Stimulated activated CD4-positive, alpha-beta T cell treated with anti-CD3 and anti-CD28 coated beads, Interleukin-2, amount 100 ng/mL, for 4 hours (primary cell): ENCODE measurements around the gene RPL10.
A peak's percentile ranks its signal among the peaks of the same experiment; 100 is the strongest.
"Not testable (repeated sequence)": the region's sequence is repeated elsewhere in the genome, so short reads cannot be mapped to it uniquely, and the experiment has no call there.

Source experiments
- DNase-seq: peaks from one replicate; pipeline ENCODE4 v3.0.0-alpha.2; 2020; ENCODE audit warnings: low read depth

The RPL10 gene

GRCh38 chrX:154378059-154378798 is 19.9 kb upstream of the RPL10 start:
- DNase-seq, result no peak

DNA sequence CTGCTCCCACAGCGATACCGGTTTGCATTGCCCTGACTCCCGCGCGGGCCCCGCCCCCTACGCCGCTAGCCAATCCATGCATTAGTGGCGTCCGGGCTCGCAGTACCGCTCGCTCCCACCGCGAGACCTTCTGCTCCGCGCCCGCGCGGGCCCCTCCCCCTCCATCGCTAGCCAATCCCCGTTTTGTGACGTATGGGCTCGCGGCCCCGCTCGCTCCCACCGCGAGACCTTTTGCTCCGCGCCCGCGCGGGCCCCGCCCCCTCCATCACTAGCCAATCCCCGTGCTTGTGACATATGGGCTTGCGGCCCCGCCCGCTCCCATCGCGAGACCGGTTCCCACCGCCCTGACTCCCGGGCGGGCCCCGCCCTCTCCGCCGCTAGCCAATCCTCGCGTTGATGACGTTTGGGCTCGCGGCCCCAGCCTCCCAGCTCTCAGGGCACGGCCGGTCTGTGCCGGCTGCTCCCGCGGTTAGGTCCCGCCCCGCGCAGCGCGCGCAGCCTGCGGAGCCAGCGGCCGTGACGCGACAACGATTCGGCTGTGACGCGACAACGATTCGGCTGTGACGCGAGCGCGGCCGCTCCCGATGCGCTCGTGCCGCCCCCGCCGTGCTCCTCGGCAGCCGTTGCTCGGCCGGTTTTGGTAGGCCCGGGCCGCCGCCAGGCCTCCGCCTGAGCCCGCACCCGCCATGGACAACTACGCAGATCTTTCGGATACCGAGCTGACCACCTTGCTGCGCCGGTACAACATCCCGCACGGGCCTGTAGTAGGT is 19.2 kb upstream of the RPL10 start, which contains the start of gene EMD:
EMD (plus strand) TSS at position 497 of the 770 bp plus-strand sequence; CDS start at position 687, 190 bp downstream.
- DNase-seq, result peak; percentile 93

DNA sequence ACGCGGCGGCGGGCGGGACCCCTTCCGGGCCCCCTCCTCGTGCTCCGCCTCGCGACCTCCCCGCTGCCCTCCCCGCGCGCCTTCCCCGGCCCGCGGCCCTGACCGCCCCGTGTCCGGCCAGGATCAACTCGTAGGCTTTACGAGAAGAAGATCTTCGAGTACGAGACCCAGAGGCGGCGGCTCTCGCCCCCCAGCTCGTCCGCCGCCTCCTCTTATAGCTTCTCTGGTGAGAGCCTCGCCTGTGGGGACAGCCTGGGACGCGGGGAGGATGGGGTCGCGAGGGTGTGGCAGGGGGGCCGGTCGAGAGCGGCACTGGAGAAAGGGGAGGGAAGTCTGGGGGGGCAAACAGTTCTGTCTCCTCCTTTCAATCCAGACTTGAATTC is 18.6 kb upstream of the RPL10 start:
- no peak for DNase-seq

- no peak for DNase-seq
Measured at GRCh38 chrX:154380153-154380552, 18.0 kb upstream of the RPL10 start.

DNA sequence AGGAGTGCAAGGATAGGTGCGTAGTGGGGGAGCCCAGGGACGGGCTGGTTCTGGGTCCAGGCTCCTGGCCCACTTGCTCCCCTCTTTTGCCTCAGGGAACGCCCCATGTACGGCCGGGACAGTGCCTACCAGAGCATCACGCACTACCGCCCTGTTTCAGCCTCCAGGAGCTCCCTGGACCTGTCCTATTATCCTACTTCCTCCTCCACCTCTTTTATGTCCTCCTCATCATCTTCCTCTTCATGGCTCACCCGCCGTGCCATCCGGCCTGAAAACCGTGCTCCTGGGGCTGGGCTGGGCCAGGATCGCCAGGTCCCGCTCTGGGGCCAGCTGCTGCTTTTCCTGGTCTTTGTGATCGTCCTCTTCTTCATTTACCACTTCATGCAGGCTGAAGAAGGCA is 17.4 kb upstream of the RPL10 start:
- DNase-seq, result no peak

DNA sequence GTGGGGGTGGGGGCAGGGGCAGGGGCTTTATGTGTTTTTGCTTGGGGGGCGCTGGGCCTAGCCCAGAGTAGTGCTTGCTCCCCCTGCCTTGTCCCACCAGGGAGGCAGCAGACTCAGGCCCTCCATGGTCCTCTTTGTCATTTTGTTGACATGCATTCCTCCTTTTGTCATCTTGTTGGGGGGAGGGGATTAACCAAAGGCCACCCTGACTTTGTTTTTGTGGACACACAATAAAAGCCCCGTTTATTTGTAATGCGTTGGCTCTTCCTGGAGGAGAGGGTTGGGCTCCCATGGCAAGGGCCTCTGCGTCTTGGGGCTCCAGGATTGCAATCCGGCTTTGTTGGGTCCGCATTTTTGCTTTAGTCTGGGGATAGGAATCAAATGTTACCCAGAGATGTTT is 16.9 kb upstream of the RPL10 start:
- no peak for DNase-seq

DNA sequence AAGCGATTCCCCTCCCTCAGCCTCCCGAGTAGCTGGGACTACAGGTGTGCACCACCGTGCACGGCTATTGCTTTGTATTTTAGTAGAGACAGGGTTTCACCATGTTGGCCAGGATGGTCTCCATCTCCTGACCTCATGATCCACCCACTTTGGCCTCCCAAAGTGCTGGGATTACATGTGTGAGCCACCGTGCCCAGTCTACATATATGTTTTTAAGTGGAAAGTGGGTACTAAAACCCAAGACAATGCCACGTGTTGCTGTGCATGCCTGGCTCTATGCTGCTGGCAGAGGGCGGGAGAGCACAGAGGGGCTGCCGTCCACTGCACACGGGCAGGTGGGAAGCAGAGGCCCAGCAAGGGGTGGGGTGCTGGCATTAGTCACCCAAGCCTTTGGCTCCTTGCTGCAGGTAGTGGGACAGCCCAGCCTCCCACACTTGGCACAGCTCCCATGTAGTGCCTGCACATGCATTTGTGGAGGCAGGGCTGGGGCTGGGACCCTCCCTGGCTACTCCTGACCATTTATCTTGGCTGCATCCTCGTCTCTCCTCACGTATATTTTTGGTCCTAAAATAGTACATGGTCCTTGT is 15.6 kb upstream of the RPL10 start:
- no peak for DNase-seq

DNA sequence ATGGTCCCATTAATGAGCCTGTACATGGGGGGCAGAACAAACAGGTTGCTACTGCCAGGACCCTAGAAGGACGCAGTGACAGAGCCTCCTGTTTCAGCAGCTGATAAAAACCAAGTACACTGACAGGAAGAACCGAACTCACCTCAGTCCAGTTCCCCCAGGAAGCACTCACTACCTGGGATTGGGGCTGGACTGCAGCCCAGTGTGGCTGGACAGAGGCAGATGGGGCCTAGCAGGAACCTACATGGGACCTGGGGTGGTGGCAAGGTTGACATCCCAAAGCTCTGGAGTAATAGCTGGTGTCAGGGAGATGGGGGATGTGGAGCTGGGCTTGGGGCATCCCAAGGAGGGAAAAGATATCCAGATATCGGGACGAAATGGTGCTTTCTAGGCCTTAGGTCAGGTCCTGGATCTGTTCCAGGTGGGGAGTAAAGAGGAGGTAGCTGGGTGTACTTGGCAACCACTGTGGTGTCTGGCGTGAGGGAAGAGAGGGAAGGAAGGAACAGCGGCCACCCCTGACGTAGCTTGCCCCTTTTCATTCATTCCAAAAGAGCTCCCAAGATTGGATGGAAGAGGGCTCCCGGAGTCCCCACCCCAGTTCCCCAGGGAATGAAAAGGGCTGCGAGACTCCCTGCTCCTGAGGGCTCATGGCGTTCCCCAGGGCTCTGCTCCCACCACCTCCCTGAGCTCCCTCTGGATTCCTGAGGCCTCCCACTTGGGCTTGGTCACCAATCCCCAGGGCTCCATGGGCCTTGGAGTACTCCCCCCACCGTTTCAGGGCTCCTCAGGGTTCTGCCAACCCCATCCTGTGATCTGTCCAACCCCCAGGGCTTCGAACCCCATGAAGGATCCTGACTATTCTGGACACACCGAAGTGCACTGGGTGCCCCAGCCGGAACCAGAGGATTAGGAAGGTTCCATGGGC is 14.6 kb upstream of the RPL10 start:
- no peak for DNase-seq

DNA sequence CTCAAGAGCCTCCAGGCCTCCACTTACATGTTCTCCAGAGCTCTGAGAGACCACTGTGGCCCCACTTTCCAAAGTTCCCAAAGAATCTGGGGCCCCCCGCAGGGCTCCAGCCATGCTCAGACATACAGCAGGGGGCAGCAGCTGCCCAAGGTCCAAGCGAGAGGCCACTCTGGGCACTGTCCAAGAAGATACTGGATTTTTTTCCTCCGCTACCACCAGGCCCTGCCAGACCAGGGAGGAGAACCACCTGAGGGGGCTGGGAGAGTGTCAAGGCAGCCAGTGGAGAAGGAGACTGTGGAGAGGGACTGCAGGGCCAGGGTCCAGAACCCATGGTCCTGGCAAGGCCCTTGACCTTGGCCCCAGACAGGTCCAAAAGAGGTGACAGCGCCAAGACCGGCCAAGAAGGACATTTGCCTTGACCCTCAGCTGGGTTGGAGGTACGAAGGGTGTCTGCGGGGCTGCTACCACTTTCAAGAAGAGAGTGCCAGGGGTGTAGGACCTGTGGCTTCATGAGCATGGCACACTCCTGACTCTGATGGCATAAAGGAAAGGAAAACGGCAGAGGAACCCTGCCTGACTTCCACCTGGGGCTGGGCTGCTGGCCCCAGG is 13.8 kb upstream of the RPL10 start:
- no peak for DNase-seq

DNA sequence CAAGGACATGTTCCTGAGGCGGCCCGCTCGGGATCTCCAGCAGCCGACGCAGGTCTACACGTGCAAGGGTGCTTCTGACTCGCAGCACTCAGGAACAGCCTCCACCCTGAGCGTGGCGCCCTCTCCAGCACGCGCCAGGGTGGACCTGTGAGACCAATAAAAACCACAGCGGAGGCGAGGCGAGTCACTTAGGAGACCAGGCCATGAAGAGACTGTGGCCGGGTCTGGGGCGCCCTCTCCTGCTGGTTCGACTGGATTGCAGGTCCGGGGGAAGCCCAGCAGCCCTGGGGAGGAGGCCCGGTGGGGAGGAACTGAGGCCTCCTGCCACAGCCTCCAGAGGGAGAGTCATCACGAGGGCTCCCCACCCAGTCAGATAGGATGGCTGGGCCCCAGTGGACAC is 10.1 kb upstream of the RPL10 start:
- not testable (repeated sequence) for DNase-seq

DNA sequence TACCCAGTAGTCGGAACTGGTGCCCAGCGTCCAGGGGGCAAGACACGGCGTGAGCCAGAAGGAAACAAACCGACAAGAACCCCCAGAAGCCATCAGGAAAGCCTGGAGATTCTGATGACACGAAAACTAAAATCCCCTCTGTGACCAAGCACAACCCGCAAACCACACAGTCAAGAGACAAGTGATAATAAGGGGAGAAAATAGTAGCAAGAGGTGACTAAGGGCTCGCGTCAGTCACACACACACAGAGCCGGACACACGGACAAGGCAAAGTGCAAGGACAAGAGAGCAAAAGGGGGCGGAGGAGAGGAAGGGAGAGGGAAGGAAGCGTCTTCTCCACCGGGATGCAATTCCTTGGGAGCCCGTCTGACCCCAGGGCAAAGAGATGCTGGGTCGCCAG is 9.5 kb upstream of the RPL10 start:
- DNase-seq, result not testable (repeated sequence)

- DNase-seq, result not testable (repeated sequence)
Measured at GRCh38 chrX:154389812-154390747, 8.1 kb upstream of the RPL10 start.

GRCh38 chrX:154396363-154396762 is 1.8 kb upstream of the RPL10 start:
- not testable (repeated sequence) for DNase-seq

- peak; percentile 48 for DNase-seq
Measured at GRCh38 chrX:154396973-154397887, 947 bp upstream of the RPL10 start.

- peak; percentile 75 for DNase-seq
Measured at GRCh38 chrX:154398668-154399526, 720 bp downstream of the RPL10 start.

GRCh38 chrX:154399527-154400368 is 1.6 kb downstream of the RPL10 start:
- DNase-seq, result no peak

GRCh38 chrX:154400369-154400817 is 2.2 kb downstream of the RPL10 start:
- not testable (repeated sequence) for DNase-seq
